DMS53 treated with DMSO at 0.1 percent for 48 hours (cell line): ENCODE measurements around the gene BTN1A1.
"Not testable (repeated sequence)": the region's sequence is repeated elsewhere in the genome, so short reads cannot be mapped to it uniquely, and the experiment has no call there.

Experiments used
- DNase-seq: peaks from one replicate; lab custom pipeline; 2025; ENCODE audit not compliant: unreplicated experiment; lab: John Stamatoyannopoulos, UW

BTN1A1 gene

GRCh38 chr6:26500102-26500501, at the start of gene BTN1A1:
Gene BTN1A1 (plus strand): TSS chr6:26500303. CDS start chr6:26501287, 984 bp downstream.
- no peak for DNase-seq

GRCh38 chr6:26452631-26453235, 47.4 kb upstream of the BTN1A1 start:
- no peak for DNase-seq

- DNase-seq = no peak
Measured at GRCh38 chr6:26454631-26455030, 45.5 kb upstream of the BTN1A1 start.

- no peak for DNase-seq
Measured at GRCh38 chr6:26455357-26455970, 44.6 kb upstream of the BTN1A1 start.

- no peak for DNase-seq
Measured at GRCh38 chr6:26457264-26457805, 42.8 kb upstream of the BTN1A1 start.

GRCh38 chr6:26457806-26458688, 42.1 kb upstream of the BTN1A1 start, which contains the start of gene BTN2A1:
Gene BTN2A1 (plus strand): TSS chr6:26457955. CDS start chr6:26458637, 682 bp downstream.
- DNase-seq = peak; percentile 86

GRCh38 chr6:26459023-26459810, 40.9 kb upstream of the BTN1A1 start:
- DNase-seq = no peak

- DNase-seq = not testable (repeated sequence)
Measured at GRCh38 chr6:26461353-26461752, 38.8 kb upstream of the BTN1A1 start.

- DNase-seq = no peak
Measured at GRCh38 chr6:26464014-26464413, 36.1 kb upstream of the BTN1A1 start.

GRCh38 chr6:26464416-26465131, 35.5 kb upstream of the BTN1A1 start:
- DNase-seq = no peak

GRCh38 chr6:26465776-26466175, 34.3 kb upstream of the BTN1A1 start:
- DNase-seq = no peak

- no peak for DNase-seq
Measured at GRCh38 chr6:26468829-26469228, 31.3 kb upstream of the BTN1A1 start.

- no peak for DNase-seq
Measured at GRCh38 chr6:26470643-26471042, 29.5 kb upstream of the BTN1A1 start.

GRCh38 chr6:26471970-26472369, 28.1 kb upstream of the BTN1A1 start:
- no peak for DNase-seq

- DNase-seq = no peak
Measured at GRCh38 chr6:26472549-26473290, 27.4 kb upstream of the BTN1A1 start.

- no peak for DNase-seq
Measured at GRCh38 chr6:26473429-26473757, 26.7 kb upstream of the BTN1A1 start.

GRCh38 chr6:26473758-26474438, 26.2 kb upstream of the BTN1A1 start:
- DNase-seq = peak; percentile 96

- DNase-seq = no peak
Measured at GRCh38 chr6:26474439-26474881, 25.6 kb upstream of the BTN1A1 start.
